ENCODE results near the gene HLCS.
A peak's percentile ranks its signal among the peaks of the same experiment; 100 is the strongest.
"Not testable (repeated sequence)": the region's sequence is repeated elsewhere in the genome, so short reads cannot be mapped to it uniquely, and the experiment has no call there.

HLCS gene

DNA sequence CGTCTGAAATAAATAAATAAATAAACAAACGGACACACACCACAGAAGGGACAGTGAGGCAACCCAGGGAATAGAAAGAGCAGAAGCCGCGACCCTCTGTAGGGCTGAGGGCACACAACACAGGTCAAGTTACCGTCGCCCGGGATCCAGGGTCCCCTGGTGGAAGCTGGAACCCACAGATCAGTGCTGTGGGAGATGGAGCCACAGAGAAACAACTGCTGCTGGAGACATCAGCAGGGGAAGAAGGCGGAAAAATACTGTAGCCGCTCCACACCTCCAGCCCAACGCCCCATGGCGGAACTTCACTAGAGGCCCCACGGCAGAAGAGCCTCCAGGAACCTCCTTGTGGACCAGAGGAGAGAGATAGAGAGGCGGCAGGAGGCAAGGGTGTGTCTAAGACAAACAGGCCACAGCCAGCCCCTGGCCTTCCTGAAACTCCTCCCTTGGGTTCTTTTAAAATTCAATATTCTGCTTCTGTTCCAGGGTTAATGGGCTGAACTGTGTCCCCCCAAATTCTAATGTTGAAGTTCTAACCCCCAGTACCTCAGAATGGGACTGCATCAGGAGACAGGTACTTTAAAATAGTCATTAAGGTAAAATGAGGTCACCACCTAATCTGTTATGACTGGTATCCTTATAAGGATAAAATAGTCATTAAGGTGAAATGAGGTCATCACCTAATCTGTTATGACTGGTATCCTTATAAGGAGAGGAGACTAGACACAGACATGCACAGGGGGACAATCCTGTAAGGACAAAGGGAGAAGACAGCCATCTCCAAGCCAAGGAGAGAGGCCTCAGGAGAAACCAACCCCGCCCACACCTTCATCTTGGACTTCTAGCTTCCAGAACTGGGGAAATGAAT lies 7.7 kb upstream of the HLCS start:
- Mint-ChIP-seq H3K36me3 (ENCODE audit: low read depth) (no peaks in the 10 kb centered on the region), H3K9me3 (no peaks in the 10 kb centered on the region), H3K4me3 (no peak overlapping the region), H3K27me3 (no peaks in the 10 kb centered on the region), H3K4me1 (ENCODE audit: low read depth) (peaks cover 17% of the 10 kb centered on the region), H3K27ac (no peak overlapping the region)

DNA sequence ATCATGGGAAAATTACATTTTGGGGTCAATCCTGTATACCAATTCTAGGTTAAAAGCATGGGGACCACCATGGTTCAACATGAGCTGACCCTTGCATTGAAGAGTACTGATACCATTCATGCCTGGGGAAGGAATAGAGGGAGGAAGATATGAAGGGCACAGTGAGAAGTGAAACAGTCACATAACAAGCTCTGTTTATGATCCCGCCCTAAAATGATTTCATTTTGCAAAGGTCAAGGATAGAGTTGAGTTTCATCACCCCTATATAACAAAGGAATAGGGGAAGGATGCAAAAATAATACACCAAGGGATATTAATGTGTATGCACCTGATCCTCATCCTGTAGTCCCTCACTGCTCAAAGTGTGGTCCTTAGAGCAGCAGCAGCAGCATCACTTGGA lies 2.5 kb upstream of the HLCS start:
- no peaks in the 10 kb centered on the region for H3K36me3 Mint-ChIP-seq (ENCODE audit: low read depth)
- no peaks in the 10 kb centered on the region for H3K27me3 Mint-ChIP-seq
- no peak overlapping the region for H3K4me3 Mint-ChIP-seq
- no peaks in the 10 kb centered on the region for H3K9me3 Mint-ChIP-seq
- H3K27ac Mint-ChIP-seq: no peak overlapping the region
- H3K4me1 Mint-ChIP-seq (ENCODE audit: low read depth): peaks cover 19% of the 10 kb centered on the region

DNA sequence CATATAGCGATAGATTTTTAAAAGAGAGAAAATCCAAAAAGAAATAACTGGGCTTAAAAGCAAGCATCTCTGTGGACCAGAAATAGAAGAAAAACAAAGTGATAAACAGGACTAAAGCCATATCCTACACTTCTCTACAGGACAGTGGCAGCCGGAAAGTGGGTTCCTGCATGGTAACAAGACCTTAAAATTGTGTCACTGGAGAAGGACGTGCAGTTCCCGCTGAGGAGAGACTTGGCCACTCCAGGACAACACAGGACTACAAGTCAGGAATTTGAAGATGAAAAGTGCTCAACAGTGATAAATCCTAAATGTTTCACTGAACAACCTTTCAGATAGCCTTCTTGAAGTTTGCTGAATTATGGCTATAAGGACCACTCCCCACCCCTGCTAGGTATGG lies 1.9 kb upstream of the HLCS start:
- H3K27me3 Mint-ChIP-seq: no peaks in the 10 kb centered on the region
- H3K36me3 Mint-ChIP-seq (ENCODE audit: low read depth): no peaks in the 10 kb centered on the region
- no peak overlapping the region for H3K27ac Mint-ChIP-seq
- H3K4me1 Mint-ChIP-seq (ENCODE audit: low read depth): peaks cover 19% of the 10 kb centered on the region
- H3K4me3 Mint-ChIP-seq: no peak overlapping the region
- no peaks in the 10 kb centered on the region for H3K9me3 Mint-ChIP-seq

DNA sequence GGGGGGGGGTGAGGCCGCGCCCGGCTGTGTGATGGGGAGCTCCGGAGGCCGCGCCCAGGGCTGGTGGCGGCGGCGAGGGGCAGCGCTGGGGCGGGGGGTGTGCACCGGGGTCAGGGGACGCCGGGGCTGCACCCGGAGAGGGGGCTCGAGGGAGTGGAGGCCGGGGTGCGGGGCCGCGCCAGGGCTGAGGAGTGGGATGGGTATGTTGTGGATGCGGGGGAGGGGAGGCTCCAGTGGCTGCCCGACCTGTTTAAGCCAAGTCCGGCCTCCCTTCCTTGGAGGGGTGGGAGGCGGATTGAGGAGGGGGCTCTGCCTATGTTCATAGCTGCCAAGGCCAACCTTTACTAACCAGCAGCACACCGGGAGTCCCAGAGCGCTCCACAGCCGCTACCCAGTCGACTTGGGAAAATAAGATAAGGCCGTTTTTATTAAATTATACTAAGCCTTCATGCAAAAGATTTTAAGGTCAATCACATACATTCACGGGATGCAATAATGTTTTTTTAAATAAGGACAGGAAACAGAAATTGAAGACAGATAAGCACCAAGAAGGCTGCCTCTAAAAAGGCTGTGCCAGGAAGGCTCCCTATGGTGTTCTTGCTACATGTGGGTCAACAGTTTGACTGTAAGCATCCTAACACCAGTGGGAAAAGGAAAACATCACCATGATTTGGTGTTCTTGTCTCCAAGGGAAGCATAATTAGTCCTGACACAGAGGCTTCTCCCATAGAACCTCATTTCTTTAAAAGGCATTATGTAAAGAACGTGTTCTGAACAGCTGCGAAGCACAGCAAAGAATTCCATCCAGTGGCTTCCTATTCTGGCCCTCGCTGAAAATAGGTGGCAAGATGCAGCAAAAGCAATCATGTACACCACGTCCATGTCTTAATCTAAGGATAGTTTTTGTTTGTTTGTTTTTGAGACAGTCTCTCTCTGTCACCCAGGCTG lies 626 bp upstream of the HLCS start:
- peak overlapping the region; percentile 36 for H3K27ac Mint-ChIP-seq
- H3K36me3 Mint-ChIP-seq (ENCODE audit: low read depth): peaks cover under 1% of the 10 kb centered on the region
- peak overlapping the region; percentile 75 for H3K4me3 Mint-ChIP-seq
- H3K9me3 Mint-ChIP-seq: no peaks in the 10 kb centered on the region
- peaks cover 19% of the 10 kb centered on the region for H3K4me1 Mint-ChIP-seq (ENCODE audit: low read depth)
- H3K27me3 Mint-ChIP-seq: no peaks in the 10 kb centered on the region

DNA sequence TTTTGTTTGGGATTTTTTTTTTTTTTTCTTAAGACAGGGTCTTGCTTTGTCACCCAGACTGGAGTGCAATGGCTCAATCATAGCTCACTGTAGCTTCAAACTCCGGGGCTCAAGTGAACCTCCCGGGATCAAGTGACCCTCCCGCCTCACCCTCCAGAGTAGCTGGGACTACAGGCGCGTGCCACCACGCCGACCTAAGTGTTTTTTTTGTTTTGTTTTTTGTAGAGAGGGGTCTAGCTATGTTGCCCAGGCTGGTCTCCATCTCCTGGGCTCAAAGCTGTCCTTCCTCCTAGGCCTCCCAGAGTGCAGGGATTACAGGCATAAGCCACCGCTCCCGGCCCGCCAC lies 776 bp downstream of the HLCS start:
- Mint-ChIP-seq H3K36me3 (ENCODE audit: low read depth) (peaks cover 8% of the 10 kb centered on the region), H3K4me1 (ENCODE audit: low read depth) (peaks cover 19% of the 10 kb centered on the region), H3K27me3 (no peaks in the 10 kb centered on the region), H3K27ac (peak overlapping the region; percentile 97), H3K4me3 (peak overlapping the region; percentile 97), H3K9me3 (no peaks in the 10 kb centered on the region)

DNA sequence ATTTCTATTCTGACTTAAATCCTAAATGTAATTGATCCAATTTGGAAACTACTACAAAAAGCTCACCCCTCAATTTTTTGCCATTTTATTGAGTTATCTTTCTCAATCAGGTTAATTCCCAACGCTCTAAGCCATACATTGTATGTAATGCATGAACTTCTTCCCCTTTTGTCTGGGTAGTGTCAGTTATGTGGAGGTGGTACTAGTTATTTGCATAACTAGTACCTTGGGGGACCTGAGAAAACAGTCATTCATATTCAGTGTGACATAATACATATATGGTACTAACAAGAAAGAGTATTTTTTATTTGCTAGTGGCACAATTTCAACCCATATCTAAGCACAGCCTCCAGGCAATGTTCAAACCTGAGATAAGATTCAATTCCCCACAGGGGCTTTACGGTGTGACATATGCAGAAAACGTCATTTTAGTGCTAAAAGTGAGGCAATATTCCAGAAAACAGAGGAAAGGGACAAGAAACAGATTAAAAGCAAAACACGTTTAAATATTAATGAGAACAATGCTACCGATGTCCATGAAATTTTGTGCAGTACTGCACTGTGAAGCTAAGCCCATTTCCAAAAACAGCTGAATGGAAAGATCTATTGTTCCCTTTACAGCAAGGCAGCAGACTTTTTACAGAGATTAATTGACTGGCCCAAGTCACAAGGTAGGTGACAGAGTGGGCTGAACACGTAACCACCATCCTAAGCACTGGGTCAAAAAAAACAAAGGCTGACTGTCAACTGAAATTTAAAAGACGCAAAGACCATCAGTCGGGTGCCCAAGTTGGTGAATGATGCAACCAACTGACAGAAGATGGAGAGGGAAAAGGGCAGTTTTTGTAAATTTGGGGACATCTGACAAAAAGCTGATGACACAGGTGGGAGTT lies 1.4 kb downstream of the HLCS start:
- Mint-ChIP-seq H3K4me1 (ENCODE audit: low read depth) (peaks cover 19% of the 10 kb centered on the region), H3K4me3 (peak overlapping the region; percentile 97), H3K27ac (peak overlapping the region; percentile 97), H3K36me3 (ENCODE audit: low read depth) (peaks cover 14% of the 10 kb centered on the region), H3K27me3 (no peaks in the 10 kb centered on the region), H3K9me3 (no peaks in the 10 kb centered on the region)

DNA sequence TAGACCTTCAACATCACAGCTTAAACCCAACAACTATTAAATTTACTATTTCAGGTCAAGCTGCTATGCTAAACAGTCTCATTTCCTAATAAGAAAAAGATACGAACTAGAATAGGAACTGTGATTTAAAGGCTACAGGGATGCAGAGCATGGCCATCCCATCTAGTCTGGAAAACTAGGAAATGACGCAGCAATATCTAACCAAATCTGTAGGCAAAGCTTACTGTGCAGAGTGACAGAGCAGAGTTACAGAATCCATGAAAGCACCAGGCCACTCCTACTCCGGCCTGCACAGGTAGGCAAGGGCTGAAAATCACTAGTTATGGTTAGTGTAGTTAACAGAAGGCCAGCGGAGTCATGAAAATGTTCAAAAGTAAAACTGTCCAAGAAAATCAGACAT lies 2.1 kb downstream of the HLCS start:
- H3K27me3 Mint-ChIP-seq: no peaks in the 10 kb centered on the region
- H3K4me1 Mint-ChIP-seq (ENCODE audit: low read depth): peaks cover 19% of the 10 kb centered on the region
- peaks cover 14% of the 10 kb centered on the region for H3K36me3 Mint-ChIP-seq (ENCODE audit: low read depth)
- H3K27ac Mint-ChIP-seq: peak overlapping the region; percentile 31
- no peaks in the 10 kb centered on the region for H3K9me3 Mint-ChIP-seq
- H3K4me3 Mint-ChIP-seq: no peak overlapping the region

DNA sequence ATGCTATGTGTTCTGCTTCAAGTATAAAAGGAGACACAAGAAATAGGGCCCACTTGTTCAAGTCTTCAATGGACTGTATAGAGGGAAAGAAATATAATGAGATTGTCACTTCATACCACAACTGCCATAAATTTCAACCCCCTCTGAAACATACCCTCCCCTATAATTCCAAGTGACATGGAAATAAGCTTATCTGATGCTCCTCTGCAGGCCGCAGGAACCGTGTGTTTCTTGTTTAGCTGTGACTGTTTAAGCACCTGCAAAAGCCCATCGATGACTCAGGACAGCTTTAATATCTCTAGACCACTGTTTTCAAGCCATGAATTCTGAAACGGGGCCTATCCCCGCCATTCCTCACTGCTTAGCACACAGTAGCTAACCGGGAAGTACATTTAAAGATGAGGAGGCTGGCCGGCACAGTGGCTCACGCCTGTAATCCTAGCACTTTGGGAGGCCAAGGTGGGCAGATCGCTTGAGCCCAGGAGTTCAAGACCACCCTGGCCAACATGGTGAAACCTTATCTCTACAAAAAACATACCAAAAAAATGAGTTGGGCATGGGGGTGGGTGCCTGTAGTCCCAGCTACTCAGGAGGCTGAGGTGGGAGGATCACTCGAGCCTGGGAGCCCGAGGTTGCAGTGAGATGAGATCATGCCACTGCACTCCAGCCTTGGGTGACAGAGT lies 4.2 kb downstream of the HLCS start:
- peaks cover 19% of the 10 kb centered on the region for H3K36me3 Mint-ChIP-seq (ENCODE audit: low read depth)
- peaks cover 19% of the 10 kb centered on the region for H3K4me1 Mint-ChIP-seq (ENCODE audit: low read depth)
- H3K4me3 Mint-ChIP-seq: no peak overlapping the region
- no peaks in the 10 kb centered on the region for H3K9me3 Mint-ChIP-seq
- H3K27me3 Mint-ChIP-seq: no peaks in the 10 kb centered on the region
- no peak overlapping the region for H3K27ac Mint-ChIP-seq

DNA sequence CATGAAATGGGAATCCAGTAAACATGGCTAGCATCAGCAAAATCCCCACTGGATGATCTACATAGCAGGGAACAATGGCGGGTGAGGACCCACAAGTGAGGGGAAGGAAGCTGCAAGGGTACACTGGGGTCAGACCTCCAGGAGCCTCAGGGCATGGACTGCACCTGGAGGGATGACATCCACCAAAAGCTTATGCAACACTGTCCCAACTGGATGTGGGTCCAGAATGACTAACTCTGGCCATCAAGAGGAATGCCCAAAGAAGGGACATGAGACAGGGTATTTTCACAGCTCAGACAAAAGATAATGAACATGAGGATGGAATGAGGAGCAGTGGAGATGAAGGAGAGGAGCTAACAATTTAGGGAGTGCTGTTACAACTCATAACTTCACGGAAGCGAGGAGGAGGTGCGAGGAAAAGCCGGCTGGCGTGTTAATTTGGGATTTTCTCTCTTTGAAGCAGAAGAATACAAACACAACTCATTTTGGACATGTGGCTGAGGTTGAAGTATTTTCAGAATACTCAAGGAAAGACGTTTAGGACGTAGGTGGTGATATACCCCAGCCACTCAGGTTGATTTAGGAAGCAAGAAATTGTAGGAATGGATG lies 5.7 kb downstream of the HLCS start:
- H3K4me1 Mint-ChIP-seq (ENCODE audit: low read depth): peaks cover 15% of the 10 kb centered on the region
- no peaks in the 10 kb centered on the region for H3K27me3 Mint-ChIP-seq
- H3K36me3 Mint-ChIP-seq (ENCODE audit: low read depth): peaks cover 26% of the 10 kb centered on the region
- H3K4me3 Mint-ChIP-seq: no peak overlapping the region
- H3K9me3 Mint-ChIP-seq: no peaks in the 10 kb centered on the region
- H3K27ac Mint-ChIP-seq: no peak overlapping the region

DNA sequence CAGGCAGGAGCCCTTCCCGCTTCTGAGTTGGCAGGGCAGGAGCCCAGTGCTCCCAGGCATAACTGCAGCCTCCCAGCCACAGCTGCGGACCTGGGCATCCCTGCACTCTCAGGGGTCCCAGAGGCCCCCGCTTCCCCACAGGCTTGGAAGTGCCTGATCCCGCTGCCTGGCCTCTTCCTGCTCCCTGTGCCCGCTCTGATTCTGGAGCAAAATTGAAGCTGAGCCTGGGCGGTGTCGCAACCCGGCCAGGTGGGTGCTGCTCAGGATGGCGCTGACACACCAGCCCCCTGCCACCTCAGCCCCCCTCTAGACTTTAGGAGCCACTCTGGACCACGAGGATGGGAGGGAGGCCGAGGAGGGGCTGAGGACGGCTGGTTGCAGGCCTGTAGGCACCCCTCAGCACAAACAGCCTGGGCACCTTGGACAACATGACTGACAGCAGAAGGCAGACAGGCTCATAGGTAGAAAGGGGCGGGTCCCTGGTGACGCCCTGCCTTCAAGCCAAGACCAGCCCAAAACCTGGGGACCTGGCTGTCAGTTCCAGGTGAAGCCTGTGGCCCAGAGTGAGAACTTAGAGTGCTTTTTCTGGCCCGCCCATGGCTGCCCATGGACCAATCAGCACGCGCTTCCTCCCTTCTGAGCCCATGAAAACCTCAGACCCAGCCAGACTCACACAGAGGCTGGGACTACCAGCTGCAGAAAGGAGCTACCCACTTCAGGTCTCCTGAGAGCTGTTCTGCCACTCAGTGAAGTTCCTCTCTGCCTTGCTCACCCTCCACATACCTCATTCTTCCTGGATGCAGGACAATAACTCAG lies 7.2 kb downstream of the HLCS start:
- Mint-ChIP-seq H3K4me3 (no peak overlapping the region), H3K4me1 (ENCODE audit: low read depth) (no peaks in the 10 kb centered on the region), H3K27ac (no peak overlapping the region), H3K9me3 (no peaks in the 10 kb centered on the region), H3K27me3 (no peaks in the 10 kb centered on the region), H3K36me3 (ENCODE audit: low read depth) (peaks cover 29% of the 10 kb centered on the region)

DNA sequence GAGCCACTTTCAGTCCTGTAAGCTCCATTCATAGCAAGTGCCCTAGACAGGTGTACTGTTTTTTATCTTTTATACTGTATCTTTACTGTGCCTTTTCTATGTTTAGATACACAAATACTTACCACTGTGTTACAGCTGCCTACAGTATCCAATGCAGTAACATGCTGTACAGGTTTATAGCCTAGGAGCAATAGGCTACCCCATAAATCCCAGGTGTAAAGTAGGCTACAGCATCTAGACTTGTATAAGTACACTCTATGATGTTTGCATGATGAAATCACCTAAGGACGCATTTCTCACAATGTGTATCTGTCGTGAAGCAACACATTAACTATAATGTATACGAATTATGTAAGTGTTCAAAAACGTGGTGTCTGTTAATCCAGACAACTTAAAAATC lies 10.7 kb downstream of the HLCS start:
- H3K27ac Mint-ChIP-seq: no peak overlapping the region
- no peak overlapping the region for H3K4me3 Mint-ChIP-seq
- no peaks in the 10 kb centered on the region for H3K4me1 Mint-ChIP-seq (ENCODE audit: low read depth)
- H3K36me3 Mint-ChIP-seq (ENCODE audit: low read depth): peaks cover 21% of the 10 kb centered on the region
- no peaks in the 10 kb centered on the region for H3K9me3 Mint-ChIP-seq
- no peaks in the 10 kb centered on the region for H3K27me3 Mint-ChIP-seq

DNA sequence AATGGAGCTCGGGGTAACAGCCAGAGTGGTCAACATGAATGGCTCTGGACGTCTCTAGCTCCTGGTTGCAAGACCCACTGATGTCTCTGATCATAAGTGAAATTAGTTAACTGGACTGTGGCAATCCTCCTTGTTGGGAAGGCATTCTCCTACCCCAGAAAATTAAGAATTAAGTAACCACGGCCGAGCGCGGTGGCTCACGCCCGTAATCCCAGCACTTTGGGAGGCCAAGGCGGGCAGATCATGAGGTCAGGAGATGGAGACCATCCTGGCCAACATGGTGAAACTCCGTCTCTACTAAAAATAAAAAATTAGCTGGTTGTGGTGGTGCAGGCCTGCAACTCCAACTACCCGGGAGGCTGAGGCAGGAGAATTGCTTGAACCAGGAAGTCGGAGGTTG lies 14.1 kb downstream of the HLCS start:
- not testable (repeated sequence) for H3K4me3 Mint-ChIP-seq; H3K27ac Mint-ChIP-seq; H3K4me1 Mint-ChIP-seq (ENCODE audit: low read depth); H3K27me3 Mint-ChIP-seq; H3K9me3 Mint-ChIP-seq
- H3K36me3 Mint-ChIP-seq (ENCODE audit: low read depth): peaks cover 29% of the 10 kb centered on the region

Measured in stimulated activated naive CD8-positive, alpha-beta T cell treated with anti-CD3 and anti-CD28 coated beads, Interleukin-15, Interleukin-2, amounts not matched to agents 100 ng/mL and 50 ng/mL, for 24 hours (primary cell).